K562 (cell line): Measurements from ENCODE around the gene HOXB5. TPM values are rescaled to one million over a fixed set of nuclear protein-coding genes. Genes with fewer than 3 reads are reported as not detected.

Experiments
- CHD1 ChIP-seq: fragments of 200-600 bp; sonication (generic); IDR thresholded peaks from one replicate; pipeline ENCODE4 v1.6.1; 2012; ENCODE audit warnings: mild to moderate bottlenecking, moderate library complexity, low read length, inconsistent platforms
- POLR2B ChIP-seq: fragments of 450-650 bp; IDR thresholded peaks from 2 replicates; pipeline ENCODE4 v1.6.1; 2018; ENCODE audit warnings: low read depth; ENCODE audit not compliant: partially characterized antibody
- SIN3A ChIP-seq, 2 experiments: fragments of 150-350 bp in 1 of 2; IDR thresholded peaks; 2 replicates each; pipeline ENCODE4 v1.6.1; 2011 to 2016; ENCODE audit warnings: borderline replicate concordance in 2 of 2, low read depth in 2 of 2, low read length in 2 of 2, mild to moderate bottlenecking in 2 of 2, moderate library complexity in 2 of 2; ENCODE audit not compliant: control insufficient read depth in 1 of 2
- XRCC3 ChIP-seq: fragments of 450-650 bp; IDR thresholded peaks from 2 replicates; pipeline ENCODE4 v1.6.1; 2017; ENCODE audit warnings: mild to moderate bottlenecking, moderate library complexity
- ZNF311 ChIP-seq: fragments of 250-450 bp; sonication (Bioruptor Pico); IDR thresholded peaks from 2 replicates; pipeline ENCODE4 v1.4.0; 2020; ENCODE audit warnings: mild to moderate bottlenecking, moderate library complexity
- ZNF79 ChIP-seq: fragments of 250-450 bp; sonication (Bioruptor Pico); IDR thresholded peaks from 2 replicates; pipeline ENCODE4 v1.4.0; 2020; ENCODE audit warnings: low read depth, mild to moderate bottlenecking, moderate library complexity
- polyA plus RNA-seq, 8 experiments: library from polyadenylated mRNA; depleted of rRNA in 4 of 8; stranded (reverse) in 5 of 8; unstranded in 3 of 8; fragments of >200 nt; fragmentation: Nextera tagmentation in 2 of 8; fragmentation: Illumina TruSeq in 1 of 8; extraction: Ambion mirVana in 2 of 8; extraction: Trizol in 1 of 8; gene quantifications; 2 replicates each; pipeline versions ENCODE4 v1.2.1 to v1.2.3, GENCODE V29; 2011 to 2014; ENCODE audit warnings: inconsistent platforms in 1 of 8, missing spikeins in 1 of 8
- total RNA-seq, 7 experiments: library from RNA; depleted of rRNA in 6 of 7; stranded (reverse); fragments of >200 nt in 6 of 7; fragmentation: Illumina TruSeq in 2 of 7; extraction: Trizol in 2 of 7; gene quantifications; 2 replicates each; pipeline versions ENCODE4 v1.2.1 to v1.2.3, GENCODE V29; 2011 to 2021; ENCODE audit warnings: low replicate concordance in 1 of 7
- TF ChIP-seq, protein P1 (sequence below), 2 experiments: fragments of 450-650 bp; IDR thresholded peaks; 2 replicates each; pipeline ENCODE4 v1.6.1; 2016; ENCODE audit warnings: mild to moderate bottlenecking in 2 of 2, borderline replicate concordance in 1 of 2, low read depth in 1 of 2, moderate library complexity in 1 of 2
- TF ChIP-seq, protein P2 (sequence below), 3 experiments: IDR thresholded peaks in 2 of 3; conservative IDR thresholded peaks in 1 of 3; 2 replicates each; pipeline ENCODE4 v1.5.1; 2011 to 2012; ENCODE audit warnings: low read length in 3 of 3, mild to moderate bottlenecking in 3 of 3, control low read depth in 2 of 3, improper control_type of control experiment in 1 of 3, inconsistent platforms in 1 of 3, low read depth in 1 of 3, mixed read lengths in 1 of 3, moderate library complexity in 1 of 3; ENCODE audit not compliant: insufficient read depth in 2 of 3
- TF ChIP-seq, protein P3 (sequence below), 2 experiments: fragments of 450-650 bp; IDR thresholded peaks; 2 replicates each; pipeline ENCODE4 v1.6.1; 2016
- TF ChIP-seq, protein P4 (sequence below), 2 experiments: fragments of 450-650 bp in 1 of 2; IDR thresholded peaks; 2 replicates each; pipeline ENCODE4 v1.6.1; 2011 to 2017; ENCODE audit warnings: low read depth in 2 of 2, antibody characterized with exemption in 1 of 2, borderline replicate concordance in 1 of 2, low read length in 1 of 2, mild to moderate bottlenecking in 1 of 2, mixed read lengths in 1 of 2; ENCODE audit not compliant: control insufficient read depth in 1 of 2

HOXB5 gene
- total and polyA plus RNA-seq, 9 of the 15 experiments (the other 6 are each of a cell fraction or from before 2014, with no cell fraction given), result 0.24 to 2.7 (median 0.65) TPM

DNA sequence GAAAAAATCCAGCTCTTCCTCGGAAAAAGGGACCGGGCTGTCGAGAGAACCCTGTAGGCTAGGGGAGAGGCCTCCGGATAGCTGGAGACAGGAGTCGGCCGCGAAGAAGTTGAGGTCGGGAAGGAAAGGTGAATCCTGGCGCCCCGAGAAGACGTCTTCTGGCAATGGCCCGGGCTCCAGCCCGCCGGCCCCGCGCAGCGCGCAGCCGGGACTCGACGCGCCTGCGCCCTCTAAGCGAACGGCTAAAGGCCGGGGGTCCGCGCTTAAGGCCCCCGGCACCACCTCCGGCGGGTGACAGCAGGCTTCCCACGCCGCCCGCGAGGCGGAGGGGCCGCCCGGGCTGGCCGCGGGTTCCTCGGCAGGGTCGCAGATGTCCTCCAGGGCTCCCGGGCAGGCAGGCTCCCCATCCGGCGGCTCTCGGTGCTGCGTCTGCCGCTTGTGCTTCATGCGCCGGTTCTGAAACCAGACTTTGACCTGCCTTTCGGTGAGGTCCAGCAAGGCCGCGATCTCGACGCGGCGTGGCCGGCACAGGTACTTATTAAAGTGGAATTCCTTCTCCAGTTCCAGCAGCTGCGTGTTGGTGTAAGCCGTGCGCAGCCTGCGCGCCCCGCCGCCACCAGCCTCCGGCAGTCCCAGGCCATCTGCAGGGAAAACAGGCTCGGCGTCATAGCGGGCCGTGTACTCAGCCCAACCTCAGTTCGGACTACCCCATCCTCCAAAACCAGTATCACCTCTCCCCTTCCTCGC is 50.3 kb downstream of the HOXB5 start (continued):
- TF ChIP-seq, protein P1, sequence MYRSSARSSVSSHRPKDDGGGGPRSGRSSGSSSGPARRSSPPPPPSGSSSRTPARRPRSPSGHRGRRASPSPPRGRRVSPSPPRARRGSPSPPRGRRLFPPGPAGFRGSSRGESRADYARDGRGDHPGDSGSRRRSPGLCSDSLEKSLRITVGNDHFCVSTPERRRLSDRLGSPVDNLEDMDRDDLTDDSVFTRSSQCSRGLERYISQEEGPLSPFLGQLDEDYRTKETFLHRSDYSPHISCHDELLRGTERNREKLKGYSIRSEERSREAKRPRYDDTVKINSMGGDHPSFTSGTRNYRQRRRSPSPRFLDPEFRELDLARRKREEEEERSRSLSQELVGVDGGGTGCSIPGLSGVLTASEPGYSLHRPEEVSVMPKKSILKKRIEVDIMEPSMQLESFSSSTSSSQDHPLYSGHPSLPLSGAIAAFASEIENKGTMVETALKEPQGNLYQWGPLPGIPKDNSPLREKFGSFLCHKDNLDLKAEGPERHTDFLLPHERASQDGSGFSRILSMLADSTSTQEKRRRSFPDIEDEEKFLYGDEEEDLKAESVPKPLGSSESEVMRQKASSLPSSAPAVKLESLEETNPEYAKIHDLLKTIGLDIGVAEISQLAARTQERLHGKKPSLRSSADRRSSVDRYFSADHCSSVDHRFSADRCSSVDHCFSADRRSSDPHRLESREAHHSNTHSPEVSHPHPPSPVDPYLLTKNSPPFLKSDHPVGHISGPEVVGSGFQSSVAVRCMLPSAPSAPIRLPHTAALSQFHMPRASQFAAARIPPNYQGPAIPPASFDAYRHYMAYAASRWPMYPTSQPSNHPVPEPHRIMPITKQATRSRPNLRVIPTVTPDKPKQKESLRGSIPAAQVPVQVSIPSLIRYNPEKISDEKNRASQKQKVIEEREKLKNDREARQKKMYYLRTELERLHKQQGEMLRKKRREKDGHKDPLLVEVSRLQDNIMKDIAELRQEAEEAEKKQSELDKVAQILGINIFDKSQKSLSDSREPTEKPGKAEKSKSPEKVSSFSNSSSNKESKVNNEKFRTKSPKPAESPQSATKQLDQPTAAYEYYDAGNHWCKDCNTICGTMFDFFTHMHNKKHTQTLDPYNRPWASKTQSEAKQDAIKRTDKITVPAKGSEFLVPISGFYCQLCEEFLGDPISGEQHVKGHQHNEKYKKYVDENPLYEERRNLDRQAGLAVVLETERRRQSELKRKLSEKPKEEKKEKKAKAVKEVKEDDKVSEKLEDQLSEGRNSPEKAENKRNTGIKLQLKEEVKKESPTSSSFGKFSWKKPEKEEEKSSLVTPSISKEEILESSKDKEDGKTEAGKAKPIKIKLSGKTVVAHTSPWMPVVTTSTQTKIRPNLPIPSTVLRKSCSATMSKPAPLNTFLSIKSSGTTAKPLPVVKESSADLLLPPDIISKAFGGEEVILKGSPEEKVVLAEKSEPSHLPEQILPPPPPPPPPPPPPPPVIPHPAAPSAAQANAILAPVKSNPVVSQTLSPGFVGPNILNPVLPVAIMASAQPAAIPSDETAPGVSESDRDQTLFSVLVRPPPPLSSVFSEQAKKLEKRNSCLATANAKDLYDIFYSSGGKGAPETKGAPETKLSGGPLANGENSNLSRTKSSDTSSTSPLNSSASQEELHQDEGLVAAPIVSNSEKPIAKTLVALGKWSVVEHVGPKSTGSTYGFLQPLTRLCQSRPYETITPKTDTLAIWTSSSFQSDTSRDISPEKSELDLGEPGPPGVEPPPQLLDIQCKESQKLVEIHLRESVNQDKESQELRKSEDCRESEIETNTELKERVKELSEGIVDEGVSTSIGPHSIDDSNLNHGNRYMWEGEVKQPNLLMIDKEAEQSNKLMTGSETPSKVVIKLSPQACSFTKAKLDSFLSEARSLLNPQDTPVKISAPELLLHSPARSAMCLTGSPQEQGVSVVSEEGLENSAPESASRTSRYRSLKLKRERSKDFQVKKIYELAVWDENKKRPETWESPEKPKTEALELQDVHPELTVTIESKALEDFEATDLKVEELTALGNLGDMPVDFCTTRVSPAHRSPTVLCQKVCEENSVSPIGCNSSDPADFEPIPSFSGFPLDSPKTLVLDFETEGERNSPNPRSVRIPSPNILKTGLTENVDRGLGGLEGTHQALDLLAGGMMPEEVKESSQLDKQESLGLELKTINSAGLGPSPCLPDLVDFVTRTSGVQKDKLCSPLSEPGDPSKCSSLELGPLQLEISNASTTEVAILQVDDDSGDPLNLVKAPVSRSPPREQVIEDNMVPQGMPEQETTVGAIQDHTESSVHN (IDR thresholded peaks at IDR 0.05; ENCODE audit: borderline replicate concordance in 1 of 2, low read depth in 1 of 2), result no peak
- TF ChIP-seq, protein P2, sequence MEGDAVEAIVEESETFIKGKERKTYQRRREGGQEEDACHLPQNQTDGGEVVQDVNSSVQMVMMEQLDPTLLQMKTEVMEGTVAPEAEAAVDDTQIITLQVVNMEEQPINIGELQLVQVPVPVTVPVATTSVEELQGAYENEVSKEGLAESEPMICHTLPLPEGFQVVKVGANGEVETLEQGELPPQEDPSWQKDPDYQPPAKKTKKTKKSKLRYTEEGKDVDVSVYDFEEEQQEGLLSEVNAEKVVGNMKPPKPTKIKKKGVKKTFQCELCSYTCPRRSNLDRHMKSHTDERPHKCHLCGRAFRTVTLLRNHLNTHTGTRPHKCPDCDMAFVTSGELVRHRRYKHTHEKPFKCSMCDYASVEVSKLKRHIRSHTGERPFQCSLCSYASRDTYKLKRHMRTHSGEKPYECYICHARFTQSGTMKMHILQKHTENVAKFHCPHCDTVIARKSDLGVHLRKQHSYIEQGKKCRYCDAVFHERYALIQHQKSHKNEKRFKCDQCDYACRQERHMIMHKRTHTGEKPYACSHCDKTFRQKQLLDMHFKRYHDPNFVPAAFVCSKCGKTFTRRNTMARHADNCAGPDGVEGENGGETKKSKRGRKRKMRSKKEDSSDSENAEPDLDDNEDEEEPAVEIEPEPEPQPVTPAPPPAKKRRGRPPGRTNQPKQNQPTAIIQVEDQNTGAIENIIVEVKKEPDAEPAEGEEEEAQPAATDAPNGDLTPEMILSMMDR (IDR thresholded peaks at IDR 0.05 in 2 of 3, conservative IDR thresholded peaks at IDR 0.05 in 1 of 3; ENCODE audit: insufficient read depth in 2 of 3, low read depth in 1 of 3, low read length in 3 of 3), result peak in 1 of 3 experiments; percentile 20; a peak in 2 of 6 replicates
- TF ChIP-seq, protein P3, sequence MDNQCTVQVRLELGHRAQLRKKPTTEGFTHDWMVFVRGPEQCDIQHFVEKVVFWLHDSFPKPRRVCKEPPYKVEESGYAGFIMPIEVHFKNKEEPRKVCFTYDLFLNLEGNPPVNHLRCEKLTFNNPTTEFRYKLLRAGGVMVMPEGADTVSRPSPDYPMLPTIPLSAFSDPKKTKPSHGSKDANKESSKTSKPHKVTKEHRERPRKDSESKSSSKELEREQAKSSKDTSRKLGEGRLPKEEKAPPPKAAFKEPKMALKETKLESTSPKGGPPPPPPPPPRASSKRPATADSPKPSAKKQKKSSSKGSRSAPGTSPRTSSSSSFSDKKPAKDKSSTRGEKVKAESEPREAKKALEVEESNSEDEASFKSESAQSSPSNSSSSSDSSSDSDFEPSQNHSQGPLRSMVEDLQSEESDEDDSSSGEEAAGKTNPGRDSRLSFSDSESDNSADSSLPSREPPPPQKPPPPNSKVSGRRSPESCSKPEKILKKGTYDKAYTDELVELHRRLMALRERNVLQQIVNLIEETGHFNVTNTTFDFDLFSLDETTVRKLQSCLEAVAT (IDR thresholded peaks at IDR 0.05), result peak; percentile 17 to 81
- TF ChIP-seq XRCC3, result no peak
- no peak for TF ChIP-seq POLR2B
- no peak for TF ChIP-seq ZNF79 (CRISPR knock-in tag)
- peak; percentile 99 for TF ChIP-seq CHD1
- 0 out of 4 replicates have a peak, but pooled peaks of 1 of the 2 experiments have one; percentile 11 for TF ChIP-seq SIN3A (IDR thresholded peaks at IDR 0.05; ENCODE audit: borderline replicate concordance in 2 of 2, control insufficient read depth in 1 of 2, low read depth in 2 of 2, low read length in 2 of 2)
- TF ChIP-seq, protein P4, sequence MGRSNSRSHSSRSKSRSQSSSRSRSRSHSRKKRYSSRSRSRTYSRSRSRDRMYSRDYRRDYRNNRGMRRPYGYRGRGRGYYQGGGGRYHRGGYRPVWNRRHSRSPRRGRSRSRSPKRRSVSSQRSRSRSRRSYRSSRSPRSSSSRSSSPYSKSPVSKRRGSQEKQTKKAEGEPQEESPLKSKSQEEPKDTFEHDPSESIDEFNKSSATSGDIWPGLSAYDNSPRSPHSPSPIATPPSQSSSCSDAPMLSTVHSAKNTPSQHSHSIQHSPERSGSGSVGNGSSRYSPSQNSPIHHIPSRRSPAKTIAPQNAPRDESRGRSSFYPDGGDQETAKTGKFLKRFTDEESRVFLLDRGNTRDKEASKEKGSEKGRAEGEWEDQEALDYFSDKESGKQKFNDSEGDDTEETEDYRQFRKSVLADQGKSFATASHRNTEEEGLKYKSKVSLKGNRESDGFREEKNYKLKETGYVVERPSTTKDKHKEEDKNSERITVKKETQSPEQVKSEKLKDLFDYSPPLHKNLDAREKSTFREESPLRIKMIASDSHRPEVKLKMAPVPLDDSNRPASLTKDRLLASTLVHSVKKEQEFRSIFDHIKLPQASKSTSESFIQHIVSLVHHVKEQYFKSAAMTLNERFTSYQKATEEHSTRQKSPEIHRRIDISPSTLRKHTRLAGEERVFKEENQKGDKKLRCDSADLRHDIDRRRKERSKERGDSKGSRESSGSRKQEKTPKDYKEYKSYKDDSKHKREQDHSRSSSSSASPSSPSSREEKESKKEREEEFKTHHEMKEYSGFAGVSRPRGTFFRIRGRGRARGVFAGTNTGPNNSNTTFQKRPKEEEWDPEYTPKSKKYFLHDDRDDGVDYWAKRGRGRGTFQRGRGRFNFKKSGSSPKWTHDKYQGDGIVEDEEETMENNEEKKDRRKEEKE (IDR thresholded peaks at IDR 0.05; ENCODE audit: borderline replicate concordance in 1 of 2, control insufficient read depth in 1 of 2, low read depth in 2 of 2, low read length in 1 of 2), result 0 out of 4 replicates have a peak, but pooled peaks of 1 of the 2 experiments have one; percentile 40
- TF ChIP-seq ZNF311, result no peak
